GM21515 (cell line): ENCODE measurements around the gene TXNRD2.

Experiments used
- ATAC-seq: cut with Tn5 transposase; IDR thresholded peaks from one replicate; pipeline ENCODE4 v1.9.1; 2021; ENCODE audit not compliant: unreplicated experiment

The TXNRD2 gene

DNA sequence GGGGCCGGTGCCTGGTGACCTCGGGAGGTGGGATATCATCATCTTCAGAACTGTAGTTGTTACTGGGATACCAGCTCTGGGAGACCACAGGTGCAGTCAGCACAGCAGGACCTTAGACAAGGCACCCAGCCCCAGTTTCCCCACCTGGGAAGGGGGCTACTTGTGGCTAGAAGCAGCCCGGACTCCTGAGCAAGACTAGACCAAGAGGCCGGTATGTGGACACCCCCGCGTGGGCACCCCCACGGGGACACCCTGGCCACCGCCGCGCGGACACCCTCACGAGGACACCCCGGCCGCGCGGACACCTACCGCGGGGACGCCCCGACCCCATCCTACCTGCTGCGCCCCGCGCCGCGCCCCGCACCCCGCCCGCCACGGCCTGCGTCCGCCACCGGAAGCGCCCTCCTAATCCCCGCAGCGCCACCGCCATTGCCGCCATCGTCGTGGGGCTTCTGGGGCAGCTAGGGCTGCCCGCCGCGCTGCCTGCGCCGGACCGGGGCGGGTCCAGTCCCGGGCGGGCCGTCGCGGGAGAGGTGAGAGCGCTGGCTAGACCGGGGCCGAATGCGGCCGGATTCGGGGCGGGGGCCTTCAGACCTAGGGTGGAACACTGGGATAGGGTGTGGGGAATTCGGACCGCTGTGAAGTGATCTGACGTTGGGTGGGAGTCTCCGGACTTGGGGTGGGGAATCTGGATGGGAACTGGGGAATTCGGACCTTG, at the start of gene TXNRD2, which contains the start of gene COMT:
Gene TXNRD2, minus strand, starts transcription at position 454 of the 718 bp plus-strand sequence. Its CDS starts 15 bp downstream, at position 439.
Gene COMT, plus strand, starts transcription at position 408 of the 718 bp plus-strand sequence. CDS start 20,755 bp downstream, outside the sequence.
- ATAC-seq = no peak

- no peak for ATAC-seq
These were observed 49.7 kb upstream of the TXNRD2 start for GRCh38 chr22:19991395-19991644.

DNA sequence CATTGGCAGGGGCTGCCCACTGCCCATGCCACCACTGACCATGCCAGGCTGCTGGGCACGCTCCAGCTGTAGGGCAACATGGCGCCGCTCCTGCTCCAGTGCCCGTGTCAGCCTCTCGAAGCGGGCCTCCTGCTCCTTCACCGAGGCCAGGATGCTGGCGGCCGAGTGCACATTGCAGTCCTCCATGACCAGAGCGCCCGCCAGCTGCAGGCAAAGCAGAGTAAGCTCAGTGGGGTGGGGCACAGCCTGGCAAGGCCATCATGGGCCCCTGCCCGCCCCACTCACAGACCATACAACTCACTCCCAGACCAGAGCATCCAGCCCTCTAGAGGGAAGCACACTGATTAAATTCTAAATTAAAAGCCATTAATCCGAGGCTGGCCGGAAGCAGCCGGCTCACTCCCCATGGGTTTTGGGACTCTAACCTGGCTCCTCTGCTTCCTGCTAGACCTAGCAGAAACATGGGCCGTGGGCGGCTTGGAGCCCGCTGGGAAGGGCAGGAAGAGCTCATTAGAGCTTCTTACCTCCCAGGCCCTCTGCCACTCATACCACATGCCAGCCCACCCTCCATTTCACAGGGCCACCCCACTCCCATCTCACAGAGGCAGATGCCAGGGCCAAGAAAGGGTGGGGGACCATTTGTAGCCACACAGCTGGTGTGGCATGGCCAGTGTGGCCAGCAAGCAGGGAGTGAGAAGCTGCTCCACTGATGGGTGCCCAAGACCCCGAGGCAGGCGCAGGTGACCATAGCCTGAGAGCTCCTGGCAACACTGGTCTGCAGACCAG, 49.2 kb upstream of the TXNRD2 start:
- ATAC-seq = no peak

- ATAC-seq = no peak
These were observed 48.6 kb upstream of the TXNRD2 start for GRCh38 chr22:19990188-19990587.

DNA sequence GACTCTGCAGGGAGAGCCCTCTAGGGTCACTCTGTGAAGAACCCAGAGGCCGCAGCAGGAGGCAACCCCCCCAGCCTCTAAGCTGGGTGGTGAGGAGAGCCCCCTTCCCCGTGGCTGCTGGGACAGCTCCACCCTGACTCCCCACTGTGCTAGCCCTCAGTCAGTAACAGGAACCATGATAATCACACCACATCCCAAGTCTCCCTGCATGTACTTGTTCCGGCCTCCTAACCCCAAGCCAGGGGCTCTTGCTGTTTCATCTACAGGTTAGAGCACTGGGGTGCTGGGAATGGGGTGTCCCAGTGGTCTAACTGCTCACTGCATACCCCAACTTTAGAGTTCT, 48.1 kb upstream of the TXNRD2 start:
- ATAC-seq = no peak

DNA sequence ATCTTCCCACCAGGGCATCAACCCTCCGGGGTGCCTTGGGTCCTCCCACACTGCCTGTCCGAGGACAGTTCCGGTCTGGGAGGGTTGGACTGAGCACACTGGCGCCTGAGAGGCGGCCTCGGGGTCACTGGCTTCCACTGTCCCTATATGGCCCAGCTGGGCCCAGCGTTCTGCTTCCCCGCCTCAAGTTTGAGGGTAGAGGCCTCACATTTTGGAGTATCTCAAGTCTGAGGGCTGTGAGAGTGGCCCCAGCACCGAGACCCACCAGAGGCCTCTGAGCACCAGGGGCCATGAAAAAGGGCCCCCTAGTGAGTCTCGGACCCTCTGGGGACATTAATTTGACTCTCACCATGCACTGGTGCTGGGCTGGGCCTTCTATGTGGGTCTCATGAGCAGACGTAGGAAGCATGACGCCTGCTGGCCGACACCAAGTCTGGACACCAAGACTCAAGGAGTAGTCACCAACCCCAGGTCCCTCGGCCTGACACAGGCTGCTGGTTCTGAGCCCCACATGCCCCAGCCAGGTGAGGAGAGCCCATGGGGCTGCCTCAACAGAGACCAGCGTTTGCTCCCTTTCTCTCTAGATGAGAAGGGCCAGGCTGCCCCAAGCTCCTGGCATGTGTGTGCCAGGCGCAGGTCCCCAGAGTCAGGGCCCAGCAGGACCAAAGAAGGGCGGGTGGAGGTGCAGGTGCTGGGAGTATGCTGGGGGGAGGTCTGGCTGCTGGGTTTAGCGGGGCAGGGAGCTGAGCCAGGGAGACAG, 47.5 kb upstream of the TXNRD2 start:
- no peak for ATAC-seq

DNA sequence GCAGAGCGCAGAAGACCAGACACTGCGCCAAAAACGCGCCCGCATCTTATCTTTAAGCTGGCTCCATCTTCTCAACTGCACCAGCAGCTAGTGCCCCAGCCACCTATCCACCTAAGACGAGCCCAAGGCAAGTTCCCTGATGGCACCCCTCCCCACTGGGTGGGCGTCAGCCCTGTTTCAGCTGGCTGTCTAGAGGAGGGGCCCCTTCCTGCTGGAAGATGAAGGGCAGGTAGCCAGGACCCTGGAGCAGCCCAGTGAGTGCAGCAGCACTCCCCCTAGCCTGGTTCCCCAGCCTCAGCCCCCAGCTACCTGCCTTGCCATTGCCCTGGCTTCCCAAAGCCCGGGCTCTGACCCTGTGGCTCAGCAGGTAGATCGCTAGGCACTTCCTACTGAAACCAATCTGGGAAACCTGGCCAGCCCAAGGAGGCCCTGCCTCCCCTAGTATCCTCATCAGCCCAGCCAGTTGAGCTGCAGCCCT, 46.8 kb upstream of the TXNRD2 start:
- ATAC-seq = no peak

- no peak for ATAC-seq
These were observed 46.0 kb upstream of the TXNRD2 start for GRCh38 chr22:19987394-19988306.

DNA sequence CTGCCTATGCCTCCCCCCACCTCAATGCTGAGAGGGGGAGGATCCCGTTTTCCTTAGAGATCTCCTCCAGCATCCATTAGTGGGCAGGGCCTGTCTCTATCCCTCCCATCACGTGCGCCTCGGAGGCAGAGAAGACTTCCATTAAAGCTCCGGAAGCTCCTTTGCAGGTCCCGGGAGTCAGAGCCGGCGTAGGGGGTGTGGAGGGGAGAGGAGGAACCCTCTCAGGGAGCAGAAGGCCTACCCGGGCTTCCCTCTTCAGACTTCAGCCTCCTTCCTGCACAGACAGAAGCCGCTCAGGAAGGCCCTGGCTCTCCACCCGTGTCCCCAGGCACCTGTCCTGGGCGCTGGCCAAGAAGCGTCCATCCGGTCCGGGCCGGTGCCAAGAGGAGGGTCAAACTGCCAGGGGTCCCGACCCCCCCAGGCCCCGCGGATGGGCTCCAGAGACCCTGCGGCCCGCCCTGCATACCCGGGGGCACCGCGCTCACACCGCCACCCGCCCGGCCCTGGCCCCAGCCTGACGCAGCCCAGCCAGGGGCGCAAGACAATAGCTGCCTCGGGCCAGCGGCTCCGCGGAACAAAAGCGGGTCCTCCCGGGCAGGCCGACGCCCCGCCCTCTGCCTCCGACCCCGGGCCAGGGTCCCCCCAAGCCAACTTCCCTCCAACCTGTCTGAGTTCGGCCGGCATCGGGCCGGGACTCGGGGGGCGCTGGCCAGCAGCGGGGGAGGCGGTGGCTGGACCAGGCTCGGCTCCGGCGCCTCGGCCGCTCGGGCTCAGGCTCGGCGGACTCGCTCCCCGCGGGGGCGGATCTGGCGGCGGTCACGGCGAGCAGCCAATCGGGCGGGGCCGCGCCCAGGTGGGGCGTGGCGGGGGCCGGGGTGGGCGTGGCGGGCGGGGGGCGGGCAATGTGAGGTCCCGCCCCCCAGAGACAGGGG, 45.1 kb upstream of the TXNRD2 start:
- ATAC-seq = no peak

DNA sequence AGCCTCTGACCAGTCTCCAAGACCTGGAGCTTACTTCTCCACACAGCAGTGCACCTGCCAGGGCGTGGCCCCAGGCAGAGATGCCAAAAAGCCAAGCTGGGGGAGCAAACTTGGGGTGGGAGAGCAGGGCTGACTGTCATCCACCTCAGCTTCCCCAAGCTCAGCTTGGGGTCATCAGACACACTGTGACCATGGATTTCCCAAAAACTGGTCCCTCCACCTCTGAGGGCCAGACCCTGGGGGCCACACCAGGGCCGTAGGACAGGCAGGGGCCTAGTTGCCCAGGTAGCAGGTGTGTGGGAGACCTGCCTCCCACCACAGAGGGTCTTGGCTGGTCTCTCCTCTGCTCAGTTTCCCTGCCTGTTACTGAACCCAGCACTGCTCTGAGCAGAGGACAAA, 44.4 kb upstream of the TXNRD2 start:
- no peak for ATAC-seq

- ATAC-seq = no peak
These were observed 43.5 kb upstream of the TXNRD2 start for GRCh38 chr22:19984851-19985811.

DNA sequence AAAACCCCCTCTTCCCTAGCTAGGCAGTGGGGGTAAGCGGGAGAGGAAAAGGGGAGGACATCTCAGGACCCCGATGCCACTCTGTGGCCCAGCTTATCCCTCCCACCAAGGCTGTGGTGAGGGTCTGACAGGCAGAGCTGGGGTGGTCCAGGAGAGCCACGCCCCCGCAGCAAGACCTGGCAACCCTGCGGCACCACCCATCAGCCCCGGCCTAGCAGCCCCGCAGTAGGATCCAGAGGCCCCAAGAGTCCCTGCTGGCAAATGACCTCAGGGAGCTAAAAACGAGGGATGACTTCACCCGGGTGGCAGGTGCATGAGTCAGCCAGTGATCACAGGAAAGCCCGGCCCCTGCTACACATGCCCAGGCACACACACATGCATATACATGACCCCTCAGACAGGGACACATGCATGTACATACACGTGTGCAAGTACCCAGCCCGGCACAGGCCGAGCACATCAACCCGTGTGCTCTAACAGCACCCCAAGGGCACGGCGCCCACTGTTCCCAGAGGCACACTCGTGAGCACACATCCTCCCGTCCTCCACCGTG, 42.7 kb upstream of the TXNRD2 start:
- no peak for ATAC-seq

DNA sequence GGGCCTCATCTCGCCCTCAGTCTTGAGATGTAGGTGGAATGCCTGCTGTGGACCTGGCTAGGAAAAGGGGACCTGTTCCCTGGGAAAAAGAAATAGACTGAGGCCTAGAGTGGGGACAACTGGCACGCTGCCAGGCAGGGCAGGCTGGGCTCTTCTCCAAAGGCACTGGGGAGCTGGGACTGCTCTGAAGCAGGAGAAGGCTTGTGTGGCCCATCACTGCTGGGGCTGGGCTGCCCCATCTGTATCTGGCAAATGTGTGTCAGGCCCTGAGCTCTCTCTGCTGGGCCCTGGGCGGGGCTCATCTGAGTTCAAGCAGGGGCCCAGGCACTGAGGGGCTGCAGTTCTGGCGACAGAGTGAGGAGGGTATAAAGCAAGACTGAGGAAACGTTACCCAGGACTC, 42.1 kb upstream of the TXNRD2 start:
- no peak for ATAC-seq

DNA sequence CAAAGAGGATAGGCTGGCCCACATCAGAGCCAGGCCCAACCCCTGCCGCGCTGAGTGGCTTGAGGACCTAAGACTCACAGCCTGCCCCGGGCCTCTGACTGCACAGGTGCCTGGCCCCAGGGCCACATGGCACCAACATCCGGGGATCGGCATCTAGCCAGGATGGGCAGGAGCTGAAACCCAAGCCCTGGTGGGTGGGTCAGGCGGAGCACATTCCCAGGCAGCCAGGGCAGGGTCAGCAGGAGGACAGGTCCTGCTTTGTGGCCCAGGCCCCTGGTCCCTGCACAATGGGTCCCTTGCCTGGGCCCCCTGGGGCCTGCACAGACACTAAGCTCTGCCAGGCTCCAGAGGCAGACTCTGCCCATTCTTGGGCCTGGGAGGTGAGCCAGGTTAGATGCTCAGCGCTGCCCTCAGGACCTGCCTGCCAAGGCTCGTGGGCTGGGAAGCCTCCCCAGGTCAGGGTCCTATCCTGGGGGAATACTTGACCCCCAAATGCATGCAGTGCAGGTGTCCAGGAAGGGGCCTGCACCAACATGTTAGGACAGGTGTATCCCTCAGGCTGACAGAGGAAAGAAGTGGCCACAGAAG, 41.5 kb upstream of the TXNRD2 start:
- no peak for ATAC-seq

DNA sequence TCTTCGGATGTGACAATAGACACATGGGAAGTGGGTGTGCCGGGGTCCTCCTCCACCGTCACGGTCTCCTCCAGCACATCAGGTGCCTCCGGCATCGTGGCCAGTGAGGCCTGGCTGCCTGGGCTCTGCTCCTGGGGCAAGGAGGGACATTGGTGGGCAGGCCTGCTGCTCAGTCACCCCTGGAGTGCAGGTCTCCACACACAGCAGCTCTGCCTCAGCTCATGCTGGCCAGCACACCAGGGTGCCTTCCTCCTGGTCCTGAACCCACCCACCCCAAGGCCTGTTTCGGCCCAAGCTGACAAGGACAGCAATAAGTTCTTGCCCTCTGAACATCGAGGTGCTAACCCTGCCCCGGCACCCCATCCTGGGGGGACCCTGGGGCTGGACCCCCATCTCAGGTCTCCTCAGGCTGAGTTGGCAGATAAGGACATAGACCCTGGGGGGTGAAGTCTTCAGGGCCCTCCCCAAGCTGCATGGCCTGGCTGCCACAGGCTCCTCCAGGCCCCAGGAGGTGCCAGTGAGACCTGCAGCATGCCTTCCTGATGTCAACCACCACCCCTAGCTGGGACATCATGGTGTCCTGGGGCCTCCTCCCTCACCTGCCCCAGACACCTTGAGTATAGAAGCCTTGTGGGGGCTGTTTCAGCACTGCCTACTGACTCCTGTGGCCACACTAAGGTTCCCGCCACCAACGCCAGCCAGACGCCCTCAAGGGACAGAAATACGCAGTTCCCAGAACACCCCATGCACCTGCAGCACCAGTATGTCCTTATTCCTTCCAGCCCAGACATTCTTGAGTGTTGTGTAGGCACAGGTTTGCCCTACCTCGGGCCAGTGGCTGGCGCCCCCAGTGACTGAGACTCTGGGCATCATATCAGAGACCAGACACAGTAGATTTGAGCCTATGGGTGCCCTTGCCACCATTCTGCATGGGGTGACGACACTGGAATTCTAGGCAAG, 40.6 kb upstream of the TXNRD2 start:
- no peak for ATAC-seq

DNA sequence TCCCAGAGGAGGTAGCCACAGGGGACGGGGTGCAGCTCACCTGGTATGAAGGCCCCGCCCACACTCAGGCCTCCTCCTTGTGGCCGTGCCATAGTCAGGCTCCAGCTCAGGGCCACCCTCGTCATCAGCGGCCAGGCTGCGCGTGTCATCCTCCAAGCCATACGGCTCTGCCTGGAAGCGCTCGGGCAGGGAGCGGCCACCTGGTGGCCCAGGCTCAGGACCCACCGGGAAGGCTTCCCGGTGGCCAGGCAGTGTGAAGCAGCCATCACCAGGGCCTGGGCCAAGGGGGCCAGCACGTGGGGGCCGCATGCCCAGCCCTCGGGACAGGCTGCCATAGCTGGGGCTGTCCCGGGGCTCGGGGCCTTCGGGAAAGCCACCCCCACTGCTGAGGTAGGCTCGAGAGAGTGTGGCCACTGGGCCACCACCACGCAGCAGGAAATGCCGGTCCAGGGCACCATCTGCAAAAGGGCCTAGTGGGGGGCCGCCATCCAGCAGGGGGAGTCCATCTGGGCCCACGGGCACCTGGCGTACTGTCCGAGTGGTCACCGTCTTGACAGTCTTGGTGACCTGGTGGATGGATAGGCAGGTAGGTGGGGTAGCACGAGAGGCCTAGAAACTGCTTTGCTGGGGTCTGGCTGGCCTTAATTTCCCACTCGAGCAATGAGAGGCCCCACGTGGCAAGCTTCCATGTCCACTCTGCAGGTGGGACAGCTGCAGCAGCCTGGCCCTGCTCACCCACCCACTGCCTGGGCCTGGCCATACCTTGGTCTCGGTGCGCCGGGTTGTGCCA, 39.7 kb upstream of the TXNRD2 start:
- ATAC-seq = no peak
